ENCODE results near the gene SIK2.
"Not testable (repeated sequence)": the region's sequence is repeated elsewhere in the genome, so short reads cannot be mapped to it uniquely, and the experiment has no call there.

GRCh38 chr11:111717660-111718059, 115.4 kb downstream of the SIK2 start:
- not testable (repeated sequence) for TF ChIP-seq EZH2 (IDR thresholded peaks at IDR 0.05; ENCODE audit: borderline replicate concordance, insufficient read depth, low read depth, low read length, poor library complexity, severe bottlenecking); CTCF (IDR thresholded peaks at IDR 0.05)
